ENCODE data around the gene GPN2. TPM values are rescaled to one million over a fixed set of nuclear protein-coding genes. Genes with fewer than 3 reads are reported as not detected.

Gene GPN2
- total RNA-seq, 4 donors from 2014 or later = 10.4 to 17.3 (median 12.8) TPM

- Histone ChIP-seq H3K36me3 (peaks cover 0 to 47% of the 10 kb centered on the region in 2 donors), H3K9me3 (no peaks in the 10 kb centered on the region), H3K4me3 (no peak overlapping the region), H3K4me1 (peaks cover 0 to 36% (median 15%) of the 10 kb centered on the region in 3 donors), H3K27ac (no peak overlapping the region), H3K27me3 (no peaks in the 10 kb centered on the region)
- no peak for ATAC-seq
- 83 to 84% methylated on average over 1 to 2 of the region's 3 CpGs for WGBS, 2 donors (ENCODE audit: low coverage in 1 of 2)
- TF ChIP-seq EP300 (IDR thresholded peaks at IDR 0.05) = no peak
- TF ChIP-seq POLR2A (IDR thresholded peaks at IDR 0.05) = no peak
- no peak for TF ChIP-seq POLR2AphosphoS5 (IDR thresholded peaks at IDR 0.05)
- TF ChIP-seq, protein P1, sequence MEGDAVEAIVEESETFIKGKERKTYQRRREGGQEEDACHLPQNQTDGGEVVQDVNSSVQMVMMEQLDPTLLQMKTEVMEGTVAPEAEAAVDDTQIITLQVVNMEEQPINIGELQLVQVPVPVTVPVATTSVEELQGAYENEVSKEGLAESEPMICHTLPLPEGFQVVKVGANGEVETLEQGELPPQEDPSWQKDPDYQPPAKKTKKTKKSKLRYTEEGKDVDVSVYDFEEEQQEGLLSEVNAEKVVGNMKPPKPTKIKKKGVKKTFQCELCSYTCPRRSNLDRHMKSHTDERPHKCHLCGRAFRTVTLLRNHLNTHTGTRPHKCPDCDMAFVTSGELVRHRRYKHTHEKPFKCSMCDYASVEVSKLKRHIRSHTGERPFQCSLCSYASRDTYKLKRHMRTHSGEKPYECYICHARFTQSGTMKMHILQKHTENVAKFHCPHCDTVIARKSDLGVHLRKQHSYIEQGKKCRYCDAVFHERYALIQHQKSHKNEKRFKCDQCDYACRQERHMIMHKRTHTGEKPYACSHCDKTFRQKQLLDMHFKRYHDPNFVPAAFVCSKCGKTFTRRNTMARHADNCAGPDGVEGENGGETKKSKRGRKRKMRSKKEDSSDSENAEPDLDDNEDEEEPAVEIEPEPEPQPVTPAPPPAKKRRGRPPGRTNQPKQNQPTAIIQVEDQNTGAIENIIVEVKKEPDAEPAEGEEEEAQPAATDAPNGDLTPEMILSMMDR (IDR thresholded peaks at IDR 0.05) = no peak
Measured at GRCh38 chr1:26831059-26831458, 59.0 kb downstream of the GPN2 start.

GRCh38 chr1:26829184-26829911 is 60.7 kb downstream of the GPN2 start:
- Histone ChIP-seq H3K4me3 (no peak overlapping the region), H3K4me1 (peaks cover 0 to 41% (median 15%) of the 10 kb centered on the region in 3 donors), H3K27ac (peak overlapping the region in 1 of 4 donors; percentile 81), H3K9me3 (no peaks in the 10 kb centered on the region), H3K36me3 (peaks cover 0 to 30% of the 10 kb centered on the region in 2 donors), H3K27me3 (no peaks in the 10 kb centered on the region)
- TF ChIP-seq, protein P1 (IDR thresholded peaks at IDR 0.05) = no peak
- TF ChIP-seq EP300 (IDR thresholded peaks at IDR 0.05) (no peak), POLR2A (IDR thresholded peaks at IDR 0.05) (no peak), POLR2AphosphoS5 (IDR thresholded peaks at IDR 0.05) (no peak)
- no peak for ATAC-seq
- 78 to 81% methylated on average over 6 of the region's 6 CpGs for WGBS, 2 donors (ENCODE audit: low coverage in 1 of 2)

DNA sequence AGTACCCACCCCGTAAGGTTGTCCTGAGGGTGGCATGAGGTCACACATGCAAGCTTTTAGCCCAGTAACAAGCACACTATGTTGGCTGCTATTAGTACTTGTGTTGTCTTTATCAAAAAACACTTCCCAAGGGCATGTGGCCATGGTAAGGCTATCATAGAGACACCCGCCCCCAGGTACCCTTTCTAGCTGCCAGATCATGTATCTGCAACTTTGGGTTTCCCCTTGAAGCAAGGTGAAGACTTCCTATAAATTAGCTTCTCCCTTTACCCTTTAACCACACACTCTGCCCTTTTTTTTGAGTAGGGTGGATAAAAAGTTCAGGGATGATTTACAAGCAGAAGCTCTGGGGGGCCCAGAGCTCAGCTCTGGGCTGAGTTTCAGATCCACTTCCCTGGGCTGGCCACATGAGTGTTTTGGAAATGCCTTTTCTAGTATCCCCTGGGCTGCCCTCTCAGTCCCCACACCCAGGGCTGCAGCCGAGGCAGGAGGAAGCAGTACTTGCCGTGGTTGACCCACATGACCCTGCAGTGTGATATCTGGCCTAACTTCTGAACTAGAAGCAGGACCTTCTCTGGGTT is 61.6 kb downstream of the GPN2 start:
- H3K4me1 ChIP-seq = peaks cover 0 to 41% (median 15%) of the 10 kb centered on the region in 3 donors
- H3K4me3 ChIP-seq = peak overlapping the region in 1 of 2 donors; percentile 90
- 20 to 63% methylated on average over 1 of the region's 4 CpGs for WGBS, 2 donors (ENCODE audit: low coverage in 1 of 2)
- H3K27me3 ChIP-seq = no peaks in the 10 kb centered on the region
- no peak for ATAC-seq
- H3K9me3 ChIP-seq = no peaks in the 10 kb centered on the region
- peaks cover 0 to 22% of the 10 kb centered on the region in 2 donors for H3K36me3 ChIP-seq
- TF ChIP-seq POLR2A (IDR thresholded peaks at IDR 0.05) = no peak
- TF ChIP-seq, protein P1 (IDR thresholded peaks at IDR 0.05) = no peak
- no peak for TF ChIP-seq EP300 (IDR thresholded peaks at IDR 0.05)
- no peak for TF ChIP-seq POLR2AphosphoS5 (IDR thresholded peaks at IDR 0.05)
- H3K27ac ChIP-seq = peak overlapping the region in 3 of 4 donors; percentile 81 to 84 (median 83)

- peak overlapping the region in 3 of 4 donors; percentile 81 to 84 (median 83) for H3K27ac ChIP-seq
- H3K9me3 ChIP-seq = no peaks in the 10 kb centered on the region
- 19 to 32% methylated on average over 7 to 11 of the region's 11 CpGs for WGBS, 2 donors (ENCODE audit: low coverage in 1 of 2)
- TF ChIP-seq, protein P1 (IDR thresholded peaks at IDR 0.05) = no peak
- TF ChIP-seq POLR2A (IDR thresholded peaks at IDR 0.05) (no peak), POLR2AphosphoS5 (IDR thresholded peaks at IDR 0.05) (no peak), EP300 (IDR thresholded peaks at IDR 0.05) (no peak)
- ATAC-seq = no peak
- peaks cover 0 to 13% of the 10 kb centered on the region in 2 donors for H3K36me3 ChIP-seq
- peak overlapping the region; percentile 77 to 90 for H3K4me3 ChIP-seq
- no peaks in the 10 kb centered on the region for H3K27me3 ChIP-seq
- H3K4me1 ChIP-seq = peaks cover 0 to 41% (median 15%) of the 10 kb centered on the region in 3 donors
Measured at GRCh38 chr1:26827663-26828062, 62.4 kb downstream of the GPN2 start.
